GM21717 (cell line): ENCODE measurements around the gene NIPAL3.
"Not testable (repeated sequence)": the region's sequence is repeated elsewhere in the genome, so short reads cannot be mapped to it uniquely, and the experiment has no call there.

Experiments used
- ATAC-seq: cut with Tn5 transposase; IDR thresholded peaks from one replicate; pipeline ENCODE4 v1.9.1; 2021; ENCODE audit warnings: mild to moderate bottlenecking, moderate library complexity; ENCODE audit not compliant: unreplicated experiment

Gene NIPAL3

DNA sequence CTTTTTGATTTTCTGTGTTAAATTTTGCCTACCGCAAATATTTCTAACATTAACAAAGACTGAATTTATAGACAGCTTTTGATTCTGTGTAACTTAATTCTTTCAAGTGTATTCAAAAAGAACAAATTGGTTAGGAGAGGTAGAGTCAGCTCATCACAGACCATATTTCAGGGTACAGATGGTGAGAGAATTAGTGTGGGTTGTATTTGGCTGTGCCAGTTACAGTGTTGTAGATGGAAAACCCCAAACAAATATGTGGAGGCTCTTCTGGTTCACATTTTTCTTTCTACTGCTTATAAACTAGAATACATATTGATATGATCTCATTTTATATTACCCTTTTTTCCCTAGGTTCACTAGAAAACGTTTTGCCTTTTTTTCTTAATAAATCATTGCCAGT lies 98.1 kb downstream of the NIPAL3 start:
- ATAC-seq = no peak

DNA sequence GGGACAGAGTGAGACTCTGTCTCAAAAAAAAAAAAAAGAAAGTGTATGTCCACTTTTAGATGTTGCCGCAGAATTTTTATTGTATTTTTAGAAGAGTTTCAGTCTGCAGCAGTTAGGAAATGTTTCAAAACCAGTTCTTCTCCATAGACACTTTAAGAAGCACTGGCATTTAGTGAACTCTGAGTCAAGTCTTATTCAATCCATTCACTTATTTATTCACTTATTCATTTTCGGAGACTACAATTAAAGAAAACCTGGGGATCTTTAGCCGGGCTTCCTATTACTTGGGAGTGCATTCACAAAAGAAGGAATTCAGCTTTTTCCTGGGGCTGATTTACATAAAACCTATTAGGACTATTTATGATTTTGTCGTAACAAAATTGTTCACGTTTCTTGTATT lies 99.3 kb downstream of the NIPAL3 start:
- no peak for ATAC-seq

DNA sequence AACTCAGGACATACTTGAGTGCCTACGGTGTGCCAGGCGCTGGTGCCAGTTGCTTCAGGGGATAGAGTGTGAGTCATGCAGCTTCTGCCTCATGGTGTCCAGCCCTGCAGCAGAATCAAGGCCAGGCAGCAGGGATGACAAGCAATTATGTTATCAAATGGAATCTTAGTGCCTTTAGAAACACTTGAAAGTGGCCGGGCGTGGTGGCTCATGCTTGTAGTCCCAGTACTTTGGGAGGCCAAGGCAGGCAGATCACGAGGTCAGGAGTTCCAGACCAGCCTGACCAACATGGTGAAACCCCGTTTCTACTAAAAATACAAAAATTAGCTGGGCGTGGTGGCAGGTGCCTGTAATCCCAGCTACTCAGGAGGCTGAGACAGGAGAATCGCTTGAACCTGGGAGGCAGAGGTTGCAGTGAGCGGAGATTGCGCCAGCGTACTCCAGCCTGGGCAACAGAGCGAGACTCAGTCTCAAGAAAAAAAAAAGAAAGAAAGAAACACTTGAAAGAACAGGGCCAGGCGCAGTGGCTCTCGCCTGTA lies 100.1 kb downstream of the NIPAL3 start:
- ATAC-seq = not testable (repeated sequence)

DNA sequence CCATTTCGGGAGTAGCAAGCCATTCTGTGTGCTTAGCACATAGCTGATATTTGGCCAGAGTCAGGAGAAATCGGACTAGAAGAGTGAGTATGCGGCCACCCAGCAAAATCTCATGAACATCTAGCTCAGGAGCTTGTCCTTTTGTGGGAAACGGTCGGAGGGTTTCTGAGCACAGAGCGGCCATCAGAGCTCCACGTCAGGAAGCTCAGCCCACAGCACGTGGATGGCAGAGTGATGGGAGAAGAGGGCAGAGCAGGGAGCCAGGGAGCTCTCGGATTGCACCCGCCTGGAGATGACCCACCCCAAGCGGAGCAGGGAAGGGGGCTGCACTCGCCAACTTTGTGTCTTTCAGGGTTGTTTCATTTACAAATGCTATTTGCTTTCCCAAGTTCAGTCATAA lies 100.9 kb downstream of the NIPAL3 start:
- ATAC-seq = no peak

DNA sequence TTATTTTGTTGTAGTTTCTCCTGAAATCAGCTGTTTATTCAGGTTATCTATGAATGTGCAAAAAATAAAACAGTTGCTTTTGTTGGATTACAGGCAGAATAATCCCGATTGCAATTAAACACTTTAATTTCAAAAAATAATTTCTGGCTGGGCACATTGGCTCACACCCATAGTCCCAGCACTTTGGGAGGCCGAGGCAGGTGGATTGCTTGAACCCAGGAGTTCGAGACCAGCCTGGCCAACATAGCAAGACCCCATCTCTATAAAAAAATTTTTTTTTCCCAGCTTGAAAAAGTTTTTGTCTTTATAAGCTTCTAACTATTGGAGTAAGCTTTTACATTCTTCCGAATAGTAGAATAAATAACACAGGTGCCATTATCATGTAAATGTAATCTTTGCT lies 102.3 kb downstream of the NIPAL3 start:
- no peak for ATAC-seq

DNA sequence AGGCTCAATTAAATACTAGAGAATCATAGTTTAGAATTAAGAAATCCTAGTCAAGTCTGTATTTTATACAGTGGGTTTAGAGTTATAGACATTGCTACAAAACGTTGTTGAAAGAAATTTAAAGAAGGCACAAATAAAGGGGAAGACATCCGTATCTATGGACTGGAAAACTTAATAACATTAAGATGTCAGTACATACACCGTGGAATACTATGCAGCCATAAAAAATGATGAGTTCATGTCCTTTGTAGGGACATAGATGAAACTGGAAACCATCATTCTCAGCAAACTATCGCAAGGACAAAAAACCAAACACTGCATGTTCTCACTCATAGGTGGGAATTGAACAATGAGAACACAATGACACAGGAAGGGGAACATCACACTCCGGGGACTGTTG lies 104.7 kb downstream of the NIPAL3 start:
- not testable (repeated sequence) for ATAC-seq
